HG03060 (cell line): ENCODE data around the gene HPSE.
"Not testable (repeated sequence)": the region's sequence is repeated elsewhere in the genome, so short reads cannot be mapped to it uniquely, and the experiment has no call there.

Source experiments
- ATAC-seq: cut with Tn5 transposase; IDR thresholded peaks from one replicate; pipeline ENCODE4 v1.9.1; 2021; ENCODE audit warnings: low read depth, moderate number of reproducible peaks; ENCODE audit not compliant: unreplicated experiment

Gene HPSE

DNA sequence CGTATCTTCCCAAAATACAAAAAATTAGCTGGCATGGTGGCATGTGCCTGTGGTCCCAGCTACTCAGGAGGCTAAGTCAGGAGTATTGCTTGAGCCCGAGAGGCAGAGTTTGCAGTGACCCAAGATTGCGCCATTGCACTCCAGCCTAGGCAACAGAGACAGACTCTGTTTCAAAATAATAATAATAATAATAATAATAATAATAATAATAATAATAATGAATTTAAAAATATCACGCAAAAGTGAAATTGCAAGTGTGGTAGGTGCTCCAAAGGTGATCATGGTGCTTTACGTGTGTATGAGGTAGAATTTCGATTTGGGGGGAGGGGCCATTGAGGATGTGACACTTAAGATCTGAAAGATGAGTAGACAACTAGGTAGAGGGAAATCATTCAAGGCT is 4.9 kb upstream of the HPSE start:
- ATAC-seq, result no peak

DNA sequence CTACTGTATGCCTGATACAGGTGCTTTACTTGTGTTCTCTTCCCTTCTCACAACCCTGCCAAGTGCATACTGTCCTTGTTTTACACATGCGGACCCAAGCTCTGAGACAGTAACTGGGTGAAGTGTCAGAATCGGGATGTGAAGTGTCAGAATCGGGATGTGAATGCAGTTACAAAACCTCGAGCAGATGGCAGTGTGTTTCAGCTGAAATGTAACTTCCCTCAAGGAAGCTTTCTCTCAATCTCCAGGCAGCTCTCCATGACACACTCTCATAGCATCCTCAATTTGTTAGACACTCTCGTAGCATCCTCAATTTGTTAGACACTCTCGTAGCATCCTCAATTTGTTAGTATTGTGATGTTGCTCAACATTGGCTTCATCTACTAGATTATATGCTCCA is 1.1 kb upstream of the HPSE start:
- ATAC-seq, result no peak

DNA sequence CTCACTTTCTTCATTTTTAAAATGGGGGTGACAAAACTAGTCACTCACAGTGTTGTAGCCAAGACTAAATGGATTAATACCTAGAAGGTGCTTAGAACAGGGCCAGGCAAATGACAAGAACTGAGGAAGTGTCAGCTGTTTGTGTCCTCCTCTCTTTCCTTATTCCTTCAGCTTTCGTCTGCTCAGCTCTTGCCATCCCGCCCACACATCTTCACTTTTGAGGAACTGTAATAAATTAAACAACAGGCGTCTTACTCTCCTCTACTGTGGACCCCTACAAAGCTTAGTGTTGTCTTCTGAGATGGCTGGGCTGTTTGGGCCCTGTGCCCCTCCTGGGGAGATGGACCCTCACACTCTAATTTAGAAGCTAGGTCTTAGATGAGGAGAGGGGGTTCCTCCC is 2.7 kb downstream of the HPSE start:
- no peak for ATAC-seq

DNA sequence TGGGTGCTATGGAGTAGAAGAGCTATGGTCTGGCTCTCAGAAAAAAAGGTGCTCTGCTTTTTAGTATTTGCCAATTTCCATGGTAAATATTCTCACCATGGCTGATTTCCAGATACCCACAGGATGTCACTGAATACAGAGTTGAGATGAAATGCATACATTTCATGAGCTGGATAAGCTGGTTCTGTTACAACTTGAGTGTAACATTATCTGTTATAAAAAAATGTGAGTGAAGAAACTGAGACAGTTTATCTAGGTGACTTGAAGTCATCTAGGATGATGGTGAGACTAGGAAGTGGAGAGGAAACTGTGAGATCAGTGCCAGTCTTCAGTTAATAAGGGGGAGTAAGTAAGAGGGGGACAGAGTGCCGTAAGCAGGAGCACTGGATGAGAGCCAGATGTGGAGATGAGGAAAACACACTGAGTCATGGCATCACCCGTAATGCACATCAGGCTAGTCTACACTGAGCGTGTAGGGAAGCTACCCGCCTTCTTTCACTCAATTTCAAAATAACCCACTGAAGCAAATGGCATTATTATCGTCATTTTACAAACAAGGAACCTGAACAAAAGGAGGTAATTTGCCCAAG is 5.0 kb downstream of the HPSE start:
- ATAC-seq, result no peak

DNA sequence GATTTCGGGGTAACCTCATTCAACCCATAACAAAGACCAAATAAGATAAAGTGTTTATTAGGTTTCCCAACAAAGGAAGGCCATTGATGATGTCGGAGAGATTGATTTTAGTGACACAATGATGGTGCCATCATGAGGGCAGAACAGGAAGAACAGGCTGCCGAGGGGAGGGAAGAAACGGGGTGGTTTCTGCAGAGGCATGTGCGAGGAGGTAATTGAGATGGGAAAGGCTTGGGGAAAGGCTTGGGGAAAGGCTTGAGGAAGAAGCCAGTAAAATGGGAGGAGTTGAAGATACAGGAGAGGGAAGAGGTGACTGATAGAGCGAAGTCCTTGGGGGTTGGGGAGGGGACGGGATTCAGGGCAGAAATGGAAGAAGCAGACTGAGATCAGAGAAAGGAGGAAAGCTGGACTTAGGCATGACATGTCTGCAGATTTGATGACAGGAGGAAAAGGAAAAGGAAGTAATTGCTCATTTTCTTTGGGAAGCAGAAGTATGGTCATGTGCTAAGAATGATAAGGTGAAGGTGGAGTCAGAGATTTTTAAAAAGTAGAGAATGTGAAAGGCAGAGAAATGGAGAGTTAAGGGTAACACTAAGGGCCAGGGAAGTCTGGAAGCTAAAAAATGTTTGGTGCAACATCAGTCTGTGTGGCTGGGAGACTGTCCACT is 6.0 kb downstream of the HPSE start:
- ATAC-seq, result no peak

DNA sequence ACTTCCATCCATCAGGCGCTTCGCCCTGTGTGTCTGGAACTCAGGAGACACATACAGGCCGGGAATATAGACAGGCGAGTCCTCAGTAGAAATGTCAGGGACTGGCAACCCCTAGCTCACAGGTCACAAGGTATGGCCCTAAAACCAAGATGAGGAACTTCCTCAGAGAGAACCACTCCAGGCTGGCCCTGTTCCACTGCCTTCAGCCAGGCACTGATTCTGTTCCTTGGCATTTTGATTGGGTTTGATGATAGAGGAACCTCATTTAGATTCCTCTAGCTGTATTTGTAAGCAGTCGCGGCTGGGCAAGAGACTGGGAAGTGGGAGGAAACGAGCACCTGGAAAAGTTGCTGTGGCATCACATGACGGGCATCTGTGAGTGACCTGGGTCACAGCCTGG is 8.1 kb downstream of the HPSE start:
- ATAC-seq, result no peak

DNA sequence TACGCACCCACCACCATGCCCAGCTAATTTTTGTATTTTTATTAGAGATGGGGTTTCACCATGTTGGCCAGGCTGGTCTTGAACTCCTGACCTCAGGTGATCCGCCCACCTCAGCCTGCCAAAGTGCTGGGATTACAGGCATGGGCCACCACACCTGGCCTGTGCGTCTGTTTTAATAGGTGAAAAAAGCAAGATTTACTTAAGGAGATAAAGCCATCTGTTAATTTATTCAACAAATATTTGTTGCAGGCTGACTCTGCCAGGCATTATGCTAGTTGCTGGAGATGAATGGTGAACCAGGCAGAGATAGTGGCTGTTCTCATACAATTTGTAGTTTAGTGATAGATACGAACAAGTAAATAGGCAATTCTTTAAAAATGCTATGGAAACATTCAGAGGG is 9.3 kb downstream of the HPSE start:
- ATAC-seq, result not testable (repeated sequence)

DNA sequence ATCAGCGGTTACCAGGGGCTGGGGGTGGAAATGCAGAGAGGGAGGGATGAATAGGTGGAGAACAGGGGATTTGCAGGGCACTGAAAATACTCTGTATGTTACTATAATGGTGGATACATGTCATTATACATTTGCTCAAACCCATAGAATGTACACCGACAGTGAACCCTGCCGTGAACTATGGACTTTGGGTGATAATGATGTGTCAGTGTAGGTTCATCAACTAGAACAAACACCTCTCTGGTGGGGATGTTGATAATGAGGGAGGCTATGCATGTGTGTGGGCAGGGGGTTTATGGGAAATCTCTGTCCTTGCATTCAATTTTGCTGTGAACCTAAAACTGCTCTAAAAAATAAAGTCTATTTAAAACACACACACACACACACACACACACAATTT is 11.5 kb downstream of the HPSE start:
- ATAC-seq, result no peak

DNA sequence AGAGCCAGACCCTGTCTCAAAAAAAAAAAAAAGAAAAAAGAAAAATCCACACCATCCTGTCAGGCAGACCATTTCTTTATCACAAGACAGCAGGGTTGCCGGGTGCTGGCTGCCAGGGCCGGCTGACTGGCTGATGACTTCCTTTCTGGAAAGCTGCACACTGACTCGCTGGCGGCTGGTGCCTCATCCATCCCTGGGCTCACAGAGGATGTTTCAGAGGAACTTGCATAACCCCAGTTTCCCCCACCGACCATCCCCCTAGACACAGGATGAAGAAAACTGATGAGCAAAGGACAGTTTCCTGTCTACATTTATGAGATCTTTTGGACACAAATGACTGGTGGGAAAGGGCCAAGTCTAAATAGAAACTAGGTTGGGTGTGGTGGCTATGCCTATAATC is 14.1 kb downstream of the HPSE start:
- no peak for ATAC-seq

DNA sequence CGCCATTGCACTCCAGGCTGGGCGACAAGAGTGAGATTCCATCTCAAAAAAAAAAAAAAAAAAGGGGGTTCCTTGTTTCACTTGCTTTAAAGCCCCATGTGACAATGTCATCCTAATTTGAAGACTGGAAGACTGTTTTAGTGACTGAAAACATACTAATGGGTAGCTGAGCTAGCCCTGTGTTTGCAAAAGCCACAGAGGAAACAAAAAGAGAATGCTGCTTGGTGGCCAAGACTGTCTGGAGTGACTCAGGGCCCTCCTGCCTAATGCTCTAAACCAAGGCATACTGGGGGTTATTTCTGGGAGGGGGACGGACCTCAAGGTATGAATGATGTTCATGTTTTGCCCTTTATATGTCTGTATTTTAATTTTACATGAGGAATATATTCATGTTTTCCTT is 16.0 kb downstream of the HPSE start:
- no peak for ATAC-seq

DNA sequence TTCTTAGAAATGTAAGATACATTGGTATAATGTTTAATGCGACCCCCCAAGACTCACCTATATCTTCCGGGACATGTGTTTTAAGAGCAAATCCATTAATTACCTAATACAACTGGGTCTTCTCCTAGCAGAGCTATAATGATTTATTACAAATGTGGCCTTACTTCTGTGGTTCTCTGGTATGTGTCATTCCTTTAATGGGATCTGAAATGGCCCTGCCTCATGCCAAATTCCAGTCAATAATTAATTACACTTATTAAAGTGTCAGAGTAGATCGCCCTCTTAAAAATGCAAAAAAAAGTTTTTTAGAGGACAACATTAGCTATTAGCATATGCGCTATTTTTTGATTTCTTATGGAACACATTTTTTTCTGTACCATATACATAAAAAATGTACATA is 17.0 kb downstream of the HPSE start:
- no peak for ATAC-seq

DNA sequence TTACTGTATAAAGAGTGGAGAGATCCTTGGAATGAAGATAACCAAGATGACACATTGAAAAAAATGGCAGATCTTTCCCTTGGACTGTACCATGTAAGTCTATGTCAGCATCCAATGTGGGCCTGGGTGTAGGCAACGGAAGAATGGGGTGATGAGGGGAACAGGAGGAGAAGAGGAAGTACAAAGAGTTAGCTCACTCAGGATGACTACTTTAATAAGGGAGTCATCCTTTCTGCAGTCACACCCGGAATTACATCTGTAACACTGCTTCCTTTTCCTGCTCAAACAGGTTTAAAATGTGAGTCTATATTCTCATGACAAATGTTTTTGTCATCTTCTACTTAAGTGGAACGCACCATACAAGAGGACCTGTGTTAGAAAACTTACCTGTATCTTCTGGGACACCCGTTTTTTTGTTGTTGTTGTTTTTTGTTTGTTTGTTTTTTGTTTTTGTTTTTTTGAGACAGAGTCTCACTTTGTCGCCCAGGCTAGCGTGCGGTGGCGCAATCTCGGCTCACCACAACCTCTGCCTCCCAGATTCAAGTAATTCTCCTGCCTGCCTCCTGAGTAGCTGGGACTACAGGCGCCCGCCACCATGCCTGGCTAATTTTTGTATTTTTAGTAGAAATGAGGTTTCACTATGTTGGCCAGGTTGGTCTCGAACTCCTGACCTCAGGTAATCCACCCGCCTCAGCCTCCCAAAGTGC is 18.0 kb downstream of the HPSE start:
- no peak for ATAC-seq

DNA sequence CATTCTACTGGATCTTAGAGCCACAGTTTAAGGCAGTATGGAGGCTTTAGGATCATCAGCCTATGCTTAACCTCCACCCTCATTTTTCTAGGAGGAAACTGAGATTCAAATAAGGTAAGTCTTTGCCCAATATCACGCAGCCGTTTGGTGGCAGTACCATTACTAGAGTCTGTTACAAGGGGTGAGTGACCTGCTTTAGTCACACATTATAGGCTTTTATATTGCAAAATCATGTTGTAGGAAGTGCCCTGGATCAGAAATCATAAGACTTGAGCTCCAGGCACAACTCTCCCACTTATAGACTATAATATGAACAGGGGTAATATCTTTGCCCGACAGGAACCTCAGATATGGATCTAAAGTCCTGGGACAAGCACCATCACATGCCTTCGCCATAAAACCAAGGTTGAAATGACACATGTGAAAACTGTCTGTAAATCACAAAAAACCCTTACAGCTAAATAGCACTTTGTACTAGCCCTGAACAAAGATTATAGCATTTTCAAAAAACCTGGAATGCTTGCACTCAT is 19.2 kb downstream of the HPSE start:
- ATAC-seq, result no peak

DNA sequence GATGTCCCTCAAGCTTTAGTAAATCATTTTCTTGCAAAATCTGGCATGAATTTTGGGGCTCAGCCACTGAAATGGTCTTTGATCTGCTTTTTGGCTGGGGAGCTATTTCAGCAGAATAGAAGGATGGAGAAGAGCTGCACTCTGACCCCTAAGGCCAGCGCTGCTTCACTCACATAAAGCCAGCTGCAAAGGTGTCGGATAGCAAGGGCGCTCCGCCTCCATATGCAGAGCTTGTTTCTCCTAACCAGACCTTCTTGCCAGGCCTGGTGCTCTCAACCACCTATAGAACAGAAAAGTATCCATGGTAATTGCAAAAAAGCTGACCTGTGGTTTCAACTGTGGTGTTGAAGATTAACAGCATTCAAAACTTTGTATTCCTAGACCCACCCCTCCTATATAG is 26.0 kb downstream of the HPSE start:
- ATAC-seq, result no peak

DNA sequence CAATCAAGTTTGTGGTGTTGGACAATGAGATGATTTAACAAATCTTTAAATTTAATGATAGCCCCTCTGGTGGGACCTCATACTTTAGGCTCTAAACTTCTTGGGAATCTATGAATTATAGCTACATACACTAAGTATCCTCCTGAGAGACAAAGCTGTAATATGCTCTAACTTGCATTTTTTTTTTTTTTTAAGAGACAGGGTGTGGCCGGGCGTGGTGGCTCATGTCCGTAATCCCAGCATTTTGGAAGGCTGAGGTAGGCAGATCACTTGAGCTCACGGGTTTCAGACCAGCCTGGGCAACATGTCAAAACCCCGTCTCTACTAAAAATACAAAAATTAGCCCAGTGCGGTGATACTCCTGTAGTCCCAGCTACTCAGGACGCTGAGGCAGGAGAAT is 26.7 kb downstream of the HPSE start:
- ATAC-seq, result no peak

DNA sequence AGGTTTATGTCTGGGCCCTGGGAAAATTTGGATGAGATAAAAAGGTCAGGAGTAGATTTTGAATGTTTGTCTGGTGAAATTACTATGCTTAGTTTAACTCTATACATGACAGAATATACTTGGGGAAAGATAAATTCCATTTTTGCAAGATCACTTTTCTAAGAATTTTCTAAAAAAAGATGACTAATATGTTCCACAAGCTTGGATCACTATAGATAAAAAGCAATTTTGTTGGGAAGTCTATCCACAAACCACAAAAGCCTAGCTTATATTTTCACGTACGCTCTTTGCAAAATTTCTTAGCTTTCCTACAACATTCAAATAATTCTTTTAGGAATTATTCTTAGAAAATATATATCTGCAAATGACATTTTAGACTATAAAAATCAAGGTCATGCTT is 29.5 kb downstream of the HPSE start:
- no peak for ATAC-seq

DNA sequence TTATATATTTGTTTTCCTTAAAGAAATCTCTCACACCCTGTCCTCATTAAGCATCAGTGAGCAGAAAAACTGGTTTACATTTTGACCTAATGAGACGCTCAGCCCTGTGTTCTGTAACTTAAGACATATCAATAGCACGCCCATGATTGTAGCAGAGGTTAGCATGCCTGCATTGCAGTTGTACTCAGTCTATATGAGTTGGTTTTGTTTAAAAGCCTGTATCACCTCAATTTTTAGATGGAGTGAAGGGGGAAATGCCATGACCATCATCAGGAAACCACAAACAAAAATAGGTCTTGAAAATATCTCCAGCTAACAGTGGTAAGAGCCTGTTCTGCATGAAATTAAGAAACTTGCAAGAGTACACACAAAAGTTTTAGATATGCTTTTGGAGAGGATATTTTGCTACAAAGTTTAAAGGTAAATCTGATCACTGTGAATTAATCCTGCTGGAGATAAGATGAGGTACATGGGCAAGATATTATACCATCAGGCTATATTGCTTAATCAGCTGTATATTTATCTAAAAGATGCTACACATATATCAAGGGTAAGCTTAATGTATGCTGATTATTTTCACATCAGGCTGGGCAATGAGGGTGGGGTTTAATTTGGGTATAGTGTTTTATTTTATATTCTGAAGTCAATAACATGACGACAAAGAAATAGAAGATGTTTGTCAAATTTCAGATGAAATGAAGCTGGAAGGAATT is 36.9 kb downstream of the HPSE start:
- ATAC-seq, result no peak

DNA sequence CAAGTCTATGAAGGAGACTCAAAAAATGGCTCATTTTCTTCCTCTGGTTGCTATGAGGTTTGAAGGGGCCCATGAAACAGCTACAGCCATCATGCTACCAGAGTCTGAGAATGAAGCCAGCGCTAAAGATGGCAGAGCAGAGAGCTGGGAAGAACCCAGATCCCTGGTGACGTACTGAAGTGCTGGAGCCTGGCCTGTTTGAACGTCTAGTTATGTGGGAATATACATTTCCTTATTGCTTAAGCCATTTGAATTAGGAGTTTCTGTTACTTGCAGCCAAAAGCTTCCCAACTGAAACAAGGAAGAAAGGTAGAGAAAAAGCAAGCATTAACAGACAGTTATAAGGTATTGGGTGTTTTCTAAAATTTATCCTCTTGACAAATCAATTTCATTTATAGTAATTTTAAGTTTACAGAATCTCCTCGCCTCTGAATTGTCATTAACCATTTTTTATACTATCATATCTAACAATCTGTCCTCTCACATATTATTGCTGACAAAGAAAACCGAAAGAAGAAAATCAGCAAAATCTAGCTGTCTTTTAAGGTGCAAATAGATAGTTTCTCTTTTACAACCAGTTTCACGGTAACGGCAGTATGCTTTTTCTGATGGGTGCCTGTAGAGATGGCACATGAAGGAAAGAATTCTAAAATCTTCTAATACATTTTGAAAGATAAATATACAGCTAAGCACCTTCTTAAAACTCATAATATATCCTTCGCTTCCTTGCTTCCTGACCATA is 41.2 kb downstream of the HPSE start:
- ATAC-seq, result no peak

DNA sequence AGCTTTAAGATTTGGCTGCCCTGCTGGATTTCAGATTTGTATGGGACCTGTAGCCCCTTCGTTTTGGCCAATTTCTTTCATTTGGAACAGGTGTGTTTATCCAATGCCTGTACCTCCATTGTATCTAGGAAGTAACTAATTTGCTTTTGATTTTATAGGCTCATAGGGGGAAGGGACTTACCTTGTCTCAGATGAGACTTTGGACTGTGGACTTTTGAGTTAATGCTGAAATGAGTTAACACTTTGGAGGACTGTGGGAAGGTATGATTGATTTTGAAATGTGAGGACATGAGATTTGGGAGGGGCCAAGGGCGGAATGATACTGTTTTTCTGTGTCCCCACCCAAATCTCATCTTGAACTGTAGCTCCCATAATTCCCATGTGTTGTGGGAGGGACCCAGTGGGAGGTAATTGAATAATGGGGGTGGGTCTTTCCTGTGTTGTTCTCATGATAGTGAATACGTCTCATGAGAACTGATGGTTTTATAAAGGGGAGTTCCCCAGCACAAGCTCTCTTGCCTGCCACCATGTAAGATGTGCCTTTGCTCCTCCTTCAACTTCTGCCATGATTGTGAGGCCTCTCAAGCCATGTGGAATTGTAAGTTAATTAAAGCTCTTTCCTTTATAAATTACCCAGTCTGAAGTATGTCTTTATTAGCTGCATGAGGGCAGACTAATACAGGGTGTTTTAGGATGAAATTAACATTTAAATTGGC is 44.4 kb downstream of the HPSE start:
- ATAC-seq, result not testable (repeated sequence)

DNA sequence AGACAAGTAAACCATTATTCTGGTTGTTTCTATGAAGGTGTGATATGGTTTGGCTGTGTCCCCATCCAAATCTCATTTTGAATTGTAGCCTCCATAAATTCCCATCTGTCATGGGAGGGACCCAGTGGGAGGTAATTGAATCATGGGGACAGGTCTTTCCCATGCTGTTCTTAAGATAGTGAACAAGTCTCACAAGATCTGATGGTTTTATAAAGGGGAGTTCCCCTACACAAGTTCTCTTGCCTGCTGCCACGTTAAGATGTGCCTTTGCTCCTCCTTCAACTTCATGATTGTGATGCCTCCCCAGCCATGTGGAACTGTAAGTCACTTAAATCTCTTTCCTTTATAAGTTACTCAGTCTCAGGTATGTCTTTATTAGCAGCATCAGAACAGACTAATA is 46.3 kb downstream of the HPSE start:
- not testable (repeated sequence) for ATAC-seq
